Skeletal muscle satellite cell (primary cell): Measurements from ENCODE around the gene SIL1.
"Not testable (repeated sequence)": the region's sequence is repeated elsewhere in the genome, so short reads cannot be mapped to it uniquely, and the experiment has no call there.

Experiments used
- H3K27me3 ChIP-seq: 2 replicates; pipeline ENCODE4 v1.7.0; 2013; ENCODE audit warnings: low read length; ENCODE audit not compliant: control insufficient read depth, insufficient read depth
- H3K36me3 ChIP-seq: 2 replicates; pipeline ENCODE4 v1.7.0; 2013; ENCODE audit warnings: mild to moderate bottlenecking, control low read depth, low read length; ENCODE audit not compliant: insufficient read depth
- H3K4me1 ChIP-seq: 2 replicates; pipeline ENCODE4 v1.7.0; 2013; ENCODE audit warnings: low read length; ENCODE audit not compliant: control insufficient read depth, insufficient read depth
- H3K4me2 ChIP-seq: 2 replicates; pipeline ENCODE4 v1.7.0; 2013; ENCODE audit warnings: mild to moderate bottlenecking, low read length
- H3K4me3 ChIP-seq: 2 replicates; pipeline ENCODE4 v1.7.0; 2013; ENCODE audit warnings: low read length
- H3K9ac ChIP-seq: 2 replicates; pipeline ENCODE4 v1.7.0; 2013; ENCODE audit warnings: mild to moderate bottlenecking, low read depth, low read length, moderate library complexity
- H3K9me3 ChIP-seq: replicated peaks from 2 replicates; pipeline ENCODE4 v1.7.0; 2013; ENCODE audit warnings: mild to moderate bottlenecking, control low read depth, low read length

The SIL1 gene

DNA sequence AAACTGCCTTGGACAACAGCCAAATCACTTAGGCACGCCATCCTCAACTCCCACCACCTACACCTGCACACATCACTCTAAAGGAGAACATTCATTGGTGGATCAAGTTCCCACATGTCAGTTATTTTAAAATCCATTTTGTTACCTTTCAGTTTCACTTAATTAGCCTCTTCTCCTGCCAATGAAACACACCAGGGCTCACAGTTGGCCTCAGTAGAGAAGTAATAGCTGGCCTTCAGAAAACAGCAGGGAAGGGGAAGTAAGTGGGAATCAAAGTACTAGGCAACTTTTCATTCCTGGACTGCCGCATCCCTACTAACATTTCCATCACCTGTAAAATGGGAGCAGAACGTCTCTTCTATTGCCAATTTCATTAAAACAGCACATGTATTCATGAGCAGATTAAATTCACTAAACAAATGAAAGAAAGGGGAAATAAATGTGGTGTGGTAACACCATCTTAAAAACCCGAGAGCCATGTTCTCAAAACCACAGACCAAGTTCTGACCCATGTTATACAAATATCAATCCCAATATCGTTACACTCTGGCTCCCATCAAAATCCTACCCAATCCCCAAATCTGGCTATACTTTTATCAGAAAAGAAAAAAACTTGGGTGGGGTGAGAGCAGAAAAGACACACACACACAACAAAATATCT lies 1.7 kb downstream of the SIL1 start:
- Histone ChIP-seq H3K4me3 (no peak overlapping the region), H3K27me3 (no peaks in the 10 kb centered on the region), H3K4me1 (peaks cover 4% of the 10 kb centered on the region), H3K9me3 (no peaks in the 10 kb centered on the region), H3K9ac (no peak overlapping the region), H3K4me2 (no peak overlapping the region), H3K36me3 (peaks cover 3% of the 10 kb centered on the region)

- H3K36me3 ChIP-seq, result peaks cover 3% of the 10 kb centered on the region
- H3K4me2 ChIP-seq, result no peak overlapping the region
- H3K4me3 ChIP-seq, result no peak overlapping the region
- H3K27me3 ChIP-seq, result no peaks in the 10 kb centered on the region
- H3K9ac ChIP-seq, result no peak overlapping the region
- H3K4me1 ChIP-seq, result peaks cover 11% of the 10 kb centered on the region
- no peaks in the 10 kb centered on the region for H3K9me3 ChIP-seq
Observed at GRCh38 chr5:139194486-139194885, 3.7 kb downstream of the SIL1 start.

DNA sequence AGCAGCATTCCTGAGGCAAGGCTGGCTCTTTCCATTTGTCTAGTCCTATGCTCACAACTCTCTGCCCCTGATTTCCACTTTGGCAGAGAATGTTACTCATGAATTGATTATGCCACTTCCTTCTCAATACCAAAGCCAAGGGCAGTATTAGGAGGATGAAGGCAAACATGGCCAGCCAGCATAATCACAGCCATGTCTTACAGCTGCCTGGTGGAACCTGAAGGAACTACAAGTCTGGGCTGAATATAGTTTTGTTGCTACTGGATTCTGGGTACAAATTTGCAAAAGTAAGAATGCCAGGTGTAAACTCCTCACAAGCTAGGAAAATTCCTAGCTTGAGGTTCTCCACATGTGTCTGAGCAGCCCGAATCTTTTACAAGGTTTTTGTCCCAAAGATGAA lies 4.2 kb downstream of the SIL1 start:
- Histone ChIP-seq H3K4me1 (peaks cover 11% of the 10 kb centered on the region), H3K36me3 (peaks cover 3% of the 10 kb centered on the region)

GRCh38 chr5:139192906-139193305 lies 5.3 kb downstream of the SIL1 start:
- peaks cover 11% of the 10 kb centered on the region for H3K4me1 ChIP-seq
- H3K4me2 ChIP-seq, H3K36me3 ChIP-seq, H3K9ac ChIP-seq, H3K27me3 ChIP-seq, H3K4me3 ChIP-seq, H3K9me3 ChIP-seq: not testable (repeated sequence)

More for the DNA sequence above, 4.2 kb downstream of the SIL1 start:
- Histone ChIP-seq H3K4me2 (no peak overlapping the region), H3K27me3 (no peaks in the 10 kb centered on the region), H3K9ac (no peak overlapping the region), H3K4me3 (no peak overlapping the region), H3K9me3 (no peaks in the 10 kb centered on the region)

- H3K4me3 ChIP-seq, H3K36me3 ChIP-seq, H3K4me1 ChIP-seq, H3K9ac ChIP-seq, H3K4me2 ChIP-seq, H3K27me3 ChIP-seq, H3K9me3 ChIP-seq: not testable (repeated sequence)
Observed at GRCh38 chr5:139191954-139192353, 6.2 kb downstream of the SIL1 start.

DNA sequence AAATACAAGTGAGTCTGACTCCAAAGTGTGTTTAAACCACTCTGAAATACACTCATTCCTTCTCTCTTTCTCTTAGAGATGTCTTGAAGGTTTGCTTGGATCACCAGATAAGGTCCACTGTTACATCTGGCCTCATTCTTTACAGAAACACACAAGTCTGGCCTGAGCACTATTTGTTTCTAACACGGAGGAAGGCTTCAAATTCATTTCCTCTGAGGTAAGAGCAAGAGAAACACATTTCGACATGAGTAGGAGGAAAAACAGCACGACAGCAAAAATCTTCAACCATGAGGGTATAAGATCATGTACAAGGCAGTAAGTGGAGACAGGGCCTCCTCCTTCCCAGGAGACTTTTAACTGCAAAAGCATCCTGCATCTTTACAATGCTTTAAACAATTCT lies 8.0 kb downstream of the SIL1 start:
- Histone ChIP-seq H3K27me3 (no peaks in the 10 kb centered on the region), H3K4me3 (no peak overlapping the region), H3K4me2 (no peak overlapping the region)

GRCh38 chr5:139188558-139189270 lies 9.5 kb downstream of the SIL1 start:
- H3K4me2 ChIP-seq, result no peak overlapping the region
- H3K9ac ChIP-seq, result no peak overlapping the region
- H3K36me3 ChIP-seq, result peaks cover 3% of the 10 kb centered on the region
- H3K4me3 ChIP-seq, result no peak overlapping the region
- H3K4me1 ChIP-seq, result peaks cover 6% of the 10 kb centered on the region
- no peaks in the 10 kb centered on the region for H3K27me3 ChIP-seq
- H3K9me3 ChIP-seq, result no peaks in the 10 kb centered on the region

More for the DNA sequence above, 8.0 kb downstream of the SIL1 start:
- Histone ChIP-seq H3K4me1 (peaks cover 6% of the 10 kb centered on the region), H3K9me3 (no peaks in the 10 kb centered on the region), H3K9ac (no peak overlapping the region), H3K36me3 (peaks cover 3% of the 10 kb centered on the region)

DNA sequence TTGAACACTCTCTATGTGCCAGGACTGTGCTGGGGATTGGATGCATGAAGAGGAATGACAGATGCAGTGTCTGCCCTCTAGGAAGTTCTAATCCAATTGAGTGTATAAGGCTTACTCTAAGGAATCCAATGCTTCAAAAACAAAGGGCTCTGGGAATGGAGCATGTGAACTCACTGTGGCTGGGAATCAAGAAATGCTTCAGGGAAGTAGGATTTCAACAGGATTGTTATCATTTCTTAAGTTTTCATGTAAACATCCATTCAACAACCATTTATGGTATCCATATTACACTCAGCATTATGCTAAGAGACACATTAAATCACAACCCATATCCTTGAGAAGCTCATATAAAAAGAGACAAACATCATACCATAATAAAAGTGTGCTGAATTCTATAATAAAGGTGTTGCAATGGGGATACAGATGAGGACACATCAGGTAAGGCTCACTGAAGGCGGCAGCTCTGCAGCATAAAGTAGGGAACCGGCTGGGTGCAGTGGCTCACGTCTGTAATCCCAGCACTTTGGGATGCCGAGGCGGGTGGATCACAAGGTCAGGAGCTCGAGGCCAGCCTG lies 11.3 kb downstream of the SIL1 start:
- Histone ChIP-seq H3K9ac (no peak overlapping the region), H3K4me3 (no peak overlapping the region), H3K27me3 (no peaks in the 10 kb centered on the region), H3K36me3 (no peaks in the 10 kb centered on the region), H3K4me2 (no peak overlapping the region), H3K9me3 (no peaks in the 10 kb centered on the region), H3K4me1 (peaks cover 13% of the 10 kb centered on the region)

GRCh38 chr5:139186261-139186660 lies 11.9 kb downstream of the SIL1 start:
- H3K4me1 ChIP-seq, result peaks cover 19% of the 10 kb centered on the region
- H3K27me3 ChIP-seq, result no peaks in the 10 kb centered on the region
- H3K9me3 ChIP-seq, result no peaks in the 10 kb centered on the region
- no peak overlapping the region for H3K4me2 ChIP-seq
- no peaks in the 10 kb centered on the region for H3K36me3 ChIP-seq
- H3K4me3 ChIP-seq, result no peak overlapping the region
- no peak overlapping the region for H3K9ac ChIP-seq

DNA sequence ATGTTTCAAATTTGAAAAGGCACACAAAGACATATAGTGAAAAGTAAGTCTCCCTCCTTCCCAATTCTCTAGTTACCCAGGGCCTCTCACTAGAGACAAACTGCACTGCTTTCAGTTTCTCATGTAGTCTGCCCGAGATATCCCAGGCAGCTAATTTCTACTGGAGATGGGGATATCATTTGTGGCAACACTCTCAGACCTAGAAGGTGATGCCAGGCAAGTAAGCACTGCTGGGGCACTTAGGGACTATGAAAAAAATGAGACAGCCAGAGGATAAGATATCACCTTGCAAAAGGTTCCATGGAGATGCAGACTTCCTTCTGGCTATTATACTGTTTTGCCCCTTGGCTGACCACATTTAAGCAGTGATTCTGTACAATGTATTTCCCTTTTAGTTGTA lies 12.6 kb downstream of the SIL1 start:
- Histone ChIP-seq H3K9me3 (no peaks in the 10 kb centered on the region), H3K27me3 (no peaks in the 10 kb centered on the region), H3K4me3 (no peak overlapping the region), H3K9ac (no peak overlapping the region), H3K4me1 (peaks cover 22% of the 10 kb centered on the region), H3K36me3 (no peaks in the 10 kb centered on the region), H3K4me2 (no peak overlapping the region)

- no peaks in the 10 kb centered on the region for H3K36me3 ChIP-seq
- H3K4me1 ChIP-seq, result peaks cover 22% of the 10 kb centered on the region
- H3K27me3 ChIP-seq, result no peaks in the 10 kb centered on the region
- H3K9me3 ChIP-seq, result no peaks in the 10 kb centered on the region
- no peak overlapping the region for H3K9ac ChIP-seq
- H3K4me3 ChIP-seq, result no peak overlapping the region
- H3K4me2 ChIP-seq, result no peak overlapping the region
Observed at GRCh38 chr5:139183502-139183901, 14.7 kb downstream of the SIL1 start.
